ENCODE data around the gene COL18A1.

COL18A1 gene

DNA sequence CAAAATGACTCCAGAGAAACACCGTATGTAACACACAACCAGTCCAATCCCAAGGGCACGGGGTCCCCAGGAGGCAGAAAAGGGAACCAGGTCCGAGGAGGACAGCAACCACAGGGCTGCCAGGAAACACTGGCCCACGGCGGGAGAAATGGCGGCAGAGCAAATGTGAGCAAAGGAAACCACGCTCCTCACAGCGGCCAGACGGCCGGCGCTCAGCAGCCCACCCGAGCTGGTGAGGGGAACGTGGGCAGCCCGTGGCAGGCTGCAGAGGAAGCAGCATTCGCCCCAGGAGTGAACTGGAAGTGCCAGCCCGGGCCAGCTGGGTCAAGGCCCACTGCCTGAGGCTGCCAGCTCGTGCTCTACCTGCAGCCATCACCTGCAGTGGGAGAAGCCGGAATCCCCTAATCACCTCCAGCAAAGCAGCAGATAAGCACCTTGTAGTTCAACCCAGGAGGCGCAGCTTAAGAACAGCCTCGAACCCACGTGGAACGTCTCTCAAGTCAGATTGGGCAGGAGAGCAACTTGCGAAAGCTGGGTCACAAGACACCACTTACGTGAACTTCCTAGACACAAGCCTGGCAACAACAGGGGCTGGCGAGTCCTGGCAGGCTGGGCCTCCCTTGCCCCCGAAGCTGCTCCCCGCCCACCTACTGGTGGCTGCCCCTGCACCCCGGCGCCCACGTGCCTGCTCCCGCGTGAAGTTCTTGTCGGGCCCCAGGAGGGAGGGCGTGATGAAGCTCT is 130.5 kb downstream of the COL18A1 start:
- DNase-seq (ENCODE audit: low read depth), result no peak

DNA sequence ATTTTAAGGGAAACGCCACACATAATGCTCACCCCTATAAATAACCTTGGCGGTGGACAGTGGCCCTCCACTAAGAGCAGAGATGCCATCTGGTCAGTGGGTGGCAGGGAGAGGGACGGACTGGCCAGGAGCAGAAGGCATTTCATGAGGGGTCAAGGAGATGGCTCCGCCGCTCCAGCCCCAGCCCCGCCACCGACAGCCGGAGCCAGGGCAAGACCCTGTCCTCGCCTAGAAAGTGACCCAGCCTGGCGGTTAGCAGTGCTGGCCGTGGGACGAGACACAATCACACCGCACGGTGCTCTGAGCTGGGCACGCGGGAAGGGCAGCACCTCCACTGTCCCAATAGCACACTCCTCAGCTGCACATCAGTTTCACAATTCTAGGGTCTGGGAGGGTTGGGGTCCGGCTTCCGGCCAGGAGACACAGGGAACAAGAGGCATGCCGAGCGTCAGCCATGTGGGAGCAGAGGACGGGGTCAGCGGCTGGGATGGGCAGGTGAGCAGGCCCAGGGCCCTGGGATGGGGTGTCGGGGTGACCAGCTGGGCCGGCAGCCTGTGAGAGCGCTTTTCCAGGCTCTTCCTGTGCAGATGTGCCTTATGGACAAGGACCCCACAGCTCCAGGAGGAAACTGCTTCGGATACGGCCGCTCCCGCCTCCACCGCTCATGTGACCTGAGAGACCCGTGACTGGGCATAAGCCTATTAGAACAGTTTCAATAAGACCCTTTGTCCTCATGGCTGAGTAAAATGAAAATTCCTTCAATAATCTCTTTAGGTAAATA is 131.5 kb downstream of the COL18A1 start:
- DNase-seq (ENCODE audit: low read depth), result no peak

GRCh38 chr21:45537111-45537745 is 132.3 kb downstream of the COL18A1 start:
- DNase-seq (ENCODE audit: low read depth), result no peak

DNA sequence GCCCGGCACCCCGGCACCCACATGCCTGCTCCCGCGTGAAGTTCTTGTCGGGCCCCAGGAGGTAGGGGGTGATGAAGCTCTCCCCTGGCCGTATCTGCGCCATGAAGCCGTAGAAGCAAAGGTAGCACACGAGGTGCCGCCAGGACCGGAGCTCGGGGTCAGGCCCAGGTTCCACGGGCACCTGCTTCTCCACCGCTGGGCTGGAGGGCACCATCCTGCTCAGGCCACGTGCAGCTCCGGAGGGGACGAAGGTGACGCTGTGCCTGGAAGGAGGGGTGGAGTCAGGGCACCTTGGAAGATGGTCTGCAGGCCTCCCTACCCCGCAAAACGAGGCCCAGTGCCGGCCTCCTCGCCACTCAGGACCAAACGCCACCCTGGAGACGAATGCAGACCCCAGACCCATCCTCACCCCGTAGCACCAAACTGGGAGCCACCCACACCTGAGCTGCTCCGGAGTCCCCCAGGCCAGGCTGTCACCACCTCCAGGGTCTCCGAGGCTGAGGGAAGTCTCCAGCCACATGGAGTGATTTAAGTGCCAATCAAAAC is 132.9 kb downstream of the COL18A1 start:
- DNase-seq (ENCODE audit: low read depth), result no peak

DNA sequence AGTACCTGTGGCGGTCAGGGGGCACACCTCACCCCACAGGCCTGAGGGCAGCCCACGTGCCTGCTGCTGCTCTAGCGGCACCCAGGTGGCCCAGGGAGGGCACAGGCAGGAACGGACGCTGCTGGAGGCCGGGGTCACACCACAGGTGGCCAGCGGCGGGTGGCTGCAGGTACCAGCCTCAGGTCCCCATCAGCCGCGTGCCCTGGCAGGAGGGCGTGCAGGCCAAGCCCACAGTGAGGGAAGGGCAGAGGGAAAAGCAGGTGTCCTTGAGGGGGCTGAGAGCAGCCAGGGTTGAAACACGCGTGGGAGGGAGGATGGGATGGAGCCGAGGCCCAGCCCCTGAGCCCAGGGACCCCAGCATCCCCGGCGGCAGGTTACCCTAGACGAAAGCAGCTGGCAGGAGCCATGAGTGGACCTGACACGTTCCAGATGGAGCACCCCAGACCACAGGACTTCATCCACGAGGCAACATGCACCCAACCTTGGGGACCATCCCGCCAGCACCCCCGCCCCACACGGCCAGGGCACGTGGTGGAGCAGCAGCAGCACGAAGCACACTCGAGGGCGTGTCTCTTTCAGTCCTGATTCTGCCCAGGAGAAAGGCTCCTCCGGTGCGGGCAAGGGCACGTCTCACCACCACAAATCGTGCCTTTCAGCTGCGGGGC is 133.5 kb downstream of the COL18A1 start:
- no peak for DNase-seq (ENCODE audit: low read depth)

GRCh38 chr21:45539046-45539795 is 134.3 kb downstream of the COL18A1 start:
- DNase-seq (ENCODE audit: low read depth), result no peak

DNA sequence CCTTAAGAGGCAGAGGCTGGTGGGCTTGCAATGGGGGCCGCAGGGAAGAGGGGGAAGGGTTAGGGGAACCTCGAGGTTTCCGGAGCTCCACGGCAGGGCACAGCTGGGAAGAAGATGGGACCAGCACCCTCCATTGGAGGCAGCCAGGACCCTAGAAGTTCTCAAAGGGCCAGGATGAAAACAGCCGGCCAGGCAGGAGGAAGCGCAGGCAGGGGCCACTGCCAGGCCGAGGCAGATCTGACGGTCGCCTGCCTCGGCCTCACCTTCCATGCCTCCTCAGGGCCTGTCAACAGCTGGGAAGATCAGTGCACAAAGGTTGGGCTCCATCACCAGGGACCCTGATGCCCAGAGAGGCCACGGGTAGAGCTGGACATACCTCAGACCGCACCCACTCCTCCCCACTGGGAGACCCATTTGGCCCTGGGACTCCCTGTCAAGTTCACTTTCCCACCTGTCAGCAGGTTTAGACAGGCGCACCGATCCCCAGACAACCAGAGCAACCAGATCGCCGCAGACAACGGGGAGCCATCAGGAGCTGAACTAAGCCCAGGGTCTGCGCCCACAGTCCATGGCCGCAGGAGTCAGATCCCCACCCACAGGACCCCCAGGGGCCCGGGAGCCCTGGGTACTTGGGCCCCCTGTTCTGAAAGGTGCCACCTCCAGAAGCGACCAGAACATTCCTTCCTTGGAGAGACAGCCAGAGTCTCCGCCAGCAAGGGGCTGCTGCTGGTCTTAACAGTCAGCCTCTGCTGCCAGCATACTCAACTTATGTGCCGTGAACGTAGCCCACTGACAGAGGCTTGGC is 135.0 kb downstream of the COL18A1 start:
- no peak for DNase-seq (ENCODE audit: low read depth)

- DNase-seq (ENCODE audit: low read depth), result no peak
These were observed 135.6 kb downstream of the COL18A1 start for GRCh38 chr21:45540601-45540970.

DNA sequence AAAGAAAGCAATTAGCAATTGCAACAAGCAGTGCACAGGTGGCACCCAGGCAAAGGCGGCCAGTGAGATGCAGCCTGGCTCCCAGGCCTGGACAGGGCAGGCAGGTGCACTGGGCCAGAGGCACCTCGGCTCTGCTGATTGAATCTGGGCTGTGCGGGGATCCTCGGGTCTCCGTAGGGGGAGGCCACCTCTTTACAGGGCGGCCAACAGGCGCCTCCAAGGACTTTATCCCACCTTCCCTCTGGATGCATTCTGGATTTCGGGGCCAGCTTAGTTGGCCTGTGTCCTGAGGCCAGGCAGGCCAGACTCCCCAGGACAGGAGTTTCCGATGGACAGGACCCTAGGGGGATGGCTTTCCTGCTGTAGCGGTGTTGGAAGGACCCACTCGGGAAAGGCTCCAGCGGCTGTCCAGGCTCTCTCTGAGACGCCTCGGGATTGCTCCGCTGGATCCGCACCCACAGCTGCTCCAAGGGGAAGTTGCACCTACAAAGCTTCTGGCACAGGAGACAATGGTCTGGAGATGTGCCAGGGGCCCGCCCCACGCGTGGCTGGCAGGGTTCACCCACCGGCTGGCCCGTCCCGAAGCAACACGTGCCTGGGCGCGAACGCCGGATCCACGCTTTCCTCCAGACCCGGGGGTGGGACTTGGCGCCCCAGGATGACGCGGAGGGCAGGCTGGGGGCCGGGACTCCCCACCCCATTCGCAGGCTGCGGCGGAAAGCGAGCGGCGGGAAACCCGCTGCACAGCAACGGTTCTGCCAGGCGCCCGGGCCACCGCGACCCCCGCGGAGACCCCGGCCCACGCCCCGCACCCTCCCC is 136.5 kb downstream of the COL18A1 start:
- DNase-seq (ENCODE audit: low read depth), result peak; percentile 37

DNA sequence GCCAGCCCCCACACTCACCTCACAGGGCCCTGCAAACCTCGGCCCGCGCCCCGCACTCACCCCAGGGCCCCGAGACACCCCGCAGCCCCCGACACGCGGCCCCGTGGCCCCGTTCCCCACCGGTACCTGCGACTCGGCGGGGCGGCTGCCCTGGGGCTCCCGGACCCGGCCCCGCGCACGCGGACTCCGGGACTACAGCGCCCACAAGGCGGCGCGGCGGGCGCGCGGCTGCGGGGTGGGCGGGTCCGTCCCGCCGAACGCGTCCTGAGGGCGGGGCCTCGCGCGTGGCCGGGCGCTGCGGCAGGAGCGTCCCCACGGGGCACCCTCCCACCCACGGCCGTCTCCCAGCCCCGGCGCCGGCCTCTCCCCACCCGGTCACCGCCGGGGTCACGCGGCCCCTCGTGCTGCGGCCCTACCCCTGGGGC is 137.3 kb downstream of the COL18A1 start, which contains the start of gene SLC19A1:
Gene SLC19A1 (minus strand): TSS at position 199 of the 425 bp plus-strand sequence. CDS start 4,481 bp downstream, outside the sequence.
- peak; percentile 34 for DNase-seq (ENCODE audit: low read depth)

DNA sequence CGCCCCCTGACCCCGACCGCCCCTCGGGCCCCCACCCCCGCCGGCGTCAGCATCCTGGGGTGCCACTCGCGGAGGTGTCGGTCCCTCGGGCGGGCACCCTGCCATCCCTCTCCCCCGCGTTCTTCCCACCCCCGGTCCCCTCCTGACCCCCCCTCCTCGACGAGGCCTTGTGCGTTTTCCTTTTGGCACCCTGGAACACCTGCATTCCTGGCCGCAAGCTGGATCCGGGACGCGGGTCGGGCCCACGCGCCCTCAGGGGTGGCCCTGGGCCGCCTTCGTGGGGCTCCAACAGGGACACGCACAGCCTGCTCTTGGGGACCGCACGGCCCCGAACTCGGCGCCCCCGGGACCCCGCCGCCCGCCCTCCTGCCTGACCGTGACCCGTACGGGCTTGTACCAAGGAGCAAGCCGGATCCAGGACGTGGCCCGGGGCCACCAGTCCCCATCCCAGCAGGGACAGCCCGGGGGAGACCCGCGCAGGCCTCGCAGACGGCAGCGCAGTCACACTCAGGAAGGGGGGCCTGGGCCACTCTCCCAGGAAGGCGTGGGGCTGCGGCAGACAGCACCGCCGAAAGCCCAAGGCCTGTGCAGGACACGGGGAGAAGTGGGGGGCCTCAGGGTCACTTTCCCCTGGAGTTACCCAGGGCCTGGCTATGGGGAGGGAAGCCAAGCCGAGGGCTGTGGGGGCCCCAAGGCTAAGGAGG is 137.9 kb downstream of the COL18A1 start:
- DNase-seq (ENCODE audit: low read depth), result no peak

DNA sequence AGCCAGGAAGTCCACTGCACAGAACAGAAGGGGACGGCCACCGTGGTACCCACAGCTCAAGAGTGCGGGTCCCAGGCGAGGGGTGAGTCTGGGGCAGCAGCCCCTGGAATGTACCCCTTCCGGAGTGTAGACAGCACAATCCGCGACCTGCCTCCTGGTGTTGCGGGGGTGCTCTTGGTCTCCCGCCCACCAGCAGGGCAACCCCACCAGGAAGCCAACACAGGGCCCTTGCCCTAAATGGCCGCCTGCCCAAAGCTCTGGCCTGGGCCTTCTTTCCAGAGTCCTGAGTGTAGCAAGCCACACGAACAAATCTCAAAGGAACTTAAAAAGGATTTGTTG is 138.4 kb downstream of the COL18A1 start:
- DNase-seq (ENCODE audit: low read depth), result no peak

- DNase-seq (ENCODE audit: low read depth), result no peak
These were observed 138.9 kb downstream of the COL18A1 start for GRCh38 chr21:45543710-45544448.

DNA sequence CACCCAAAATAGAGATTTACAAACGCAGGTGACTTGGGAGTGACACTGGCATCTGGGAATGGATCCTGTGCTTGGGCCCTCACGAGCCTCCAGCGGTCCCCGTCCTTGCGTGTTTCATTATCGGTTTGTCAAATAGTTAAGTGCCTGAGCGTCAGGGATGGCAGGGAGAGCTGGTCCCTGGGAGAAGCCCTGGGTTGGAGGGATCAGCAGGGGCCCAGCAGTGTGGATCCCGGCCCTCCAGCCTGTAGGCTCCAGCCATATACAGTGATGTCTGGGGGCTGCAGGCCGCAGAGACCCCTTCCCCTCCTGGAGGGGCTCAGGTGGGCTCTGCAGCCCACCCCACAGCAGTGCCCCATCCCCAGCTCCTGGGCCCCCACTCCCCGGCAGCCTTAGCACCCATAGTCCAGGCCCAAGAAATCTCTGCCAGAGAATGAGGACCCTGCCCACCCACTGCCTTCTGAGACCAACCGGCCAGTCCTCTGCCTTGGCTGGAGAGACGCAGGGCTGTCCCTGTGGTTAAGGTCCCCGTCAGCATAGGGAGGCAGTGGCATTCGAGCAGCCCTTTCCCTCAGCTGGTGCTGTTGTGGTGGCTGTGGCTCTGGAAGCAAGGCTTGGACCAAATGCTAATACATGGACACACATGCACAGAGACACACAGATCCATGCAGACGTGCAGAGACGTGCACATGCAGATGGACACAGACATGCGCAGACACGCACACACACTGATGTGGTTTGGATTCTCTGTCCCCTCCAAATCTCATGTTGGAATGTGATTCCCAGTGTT is 139.7 kb downstream of the COL18A1 start:
- no peak for DNase-seq (ENCODE audit: low read depth)

GRCh38 chr21:45545236-45545570 is 140.2 kb downstream of the COL18A1 start:
- no peak for DNase-seq (ENCODE audit: low read depth)

GRCh38 chr21:45545691-45546531 is 140.9 kb downstream of the COL18A1 start:
- no peak for DNase-seq (ENCODE audit: low read depth)

Data from stimulated activated CD8-positive, alpha-beta memory T cell treated with anti-CD3 and anti-CD28 coated beads, Interleukin-15, amount 100 ng/mL, for 1 hour (primary cell).